ENCODE measurements around the gene NEO1.

- TF ChIP-seq CTCF (IDR thresholded peaks at IDR 0.05) (peak; percentile 23), ZFX (IDR thresholded peaks at IDR 0.05; ENCODE audit: borderline replicate concordance) (no peak)
These were observed 231.9 kb downstream of the NEO1 start for GRCh38 chr15:73284090-73284716.
